Measurements from ENCODE around the gene CDK19. TPM values are rescaled to one million over a fixed set of nuclear protein-coding genes. Genes with fewer than 3 reads are reported as not detected.
"Not testable (repeated sequence)": the region's sequence is repeated elsewhere in the genome, so short reads cannot be mapped to it uniquely, and the experiment has no call there.

The CDK19 gene
- total and polyA plus RNA-seq, 2 of the 4 experiments (the other 2 are of a cell fraction): 6.0 to 6.8 TPM

GRCh38 chr6:110755411-110755834 is 59.8 kb downstream of the CDK19 start:
- in situ Hi-C loops (cut with MboI; ENCODE audit: low sequenced_read_pairs): no loop called here
- Histone ChIP-seq H3K36me3 (ENCODE audit: control insufficient read depth, insufficient read depth, low read length) (no peaks in the 10 kb centered on the region), H3K79me1 (ENCODE audit: low read depth in 1 of 2, low read length in 2 of 2) (peaks cover 0 to 13% of the 10 kb centered on the region in 2 experiments; a peak in 3 of 4 replicates), H3K23ac (ENCODE audit: low read depth, low read length) (no peak overlapping the region), H3K27ac (ENCODE audit: insufficient read depth, low read length) (no peak overlapping the region), H2AK5ac (ENCODE audit: low read depth, low read length) (no peak overlapping the region), H2AK9ac (replicated peaks; ENCODE audit: low read depth, low read length, poor library complexity) (no peak overlapping the region), H4K20me1 (ENCODE audit: insufficient read depth, low read length) (no peaks in the 10 kb centered on the region), H4K91ac (ENCODE audit: insufficient read depth, low read depth, low read length) (no peak overlapping the region), H2AFZ (replicated peaks; ENCODE audit: low read length, poor library complexity) (no peak overlapping the region), H3K18ac (ENCODE audit: low read depth, low read length) (no peak overlapping the region), H2BK5ac (ENCODE audit: low read depth, low read length, poor library complexity, severe bottlenecking) (no peak overlapping the region), H2BK120ac (ENCODE audit: low read depth, low read length) (no peak overlapping the region), H2BK20ac (ENCODE audit: low read depth, low read length) (no peak overlapping the region), H3K56ac (ENCODE audit: extremely low read depth, insufficient read depth, low read length) (no peak overlapping the region), H3K14ac (replicated peaks; ENCODE audit: low read depth, low read length) (no peak overlapping the region), H3K4me1 (ENCODE audit: control insufficient read depth, insufficient read depth, low read length) (no peaks in the 10 kb centered on the region), H2BK15ac (ENCODE audit: low read depth, low read length) (no peak overlapping the region), H4K5ac (ENCODE audit: low read depth, low read length) (no peak overlapping the region), H3K9me1 (ENCODE audit: insufficient read depth, low read length) (peaks cover 3% of the 10 kb centered on the region; the same call in 1 of the 2 replicates), H3K27me3 (ENCODE audit: control insufficient read depth, insufficient read depth, low read length) (no peaks in the 10 kb centered on the region), H3K4me3 (ENCODE audit: insufficient read depth, low read depth, low read length) (no peak overlapping the region), H3K9ac (ENCODE audit: low read depth, low read length) (no peak overlapping the region), H3K4ac (ENCODE audit: low read depth, low read length) (no peak overlapping the region), H3K4me2 (ENCODE audit: low read depth, low read length) (no peak overlapping the region), H3K9me3 (ENCODE audit: control insufficient read depth, insufficient read depth, low read length) (no peaks in the 10 kb centered on the region), H4K8ac (ENCODE audit: low read depth in 2 of 2, low read length in 2 of 2) (no peak overlapping the region)
- DNase-seq: peak; percentile 16
- BruUV-seq (replicated peaks): no TSS peak
- ChIA-PET CTCF (no interaction called here), POLR2A (ENCODE audit: unreplicated experiment) (no interaction called here)
- 83% methylated on average over 1 of the region's 3 CpGs; no CpG with 5 or more reads in 1 of the 2 experiments for WGBS, 2 experiments (ENCODE audit: extremely low coverage in 2 of 2, insufficient read length in 1 of 2)
- no peak for TF ChIP-seq USF2 (IDR thresholded peaks at IDR 0.05; ENCODE audit: low read depth, low read length)
- no peak for TF ChIP-seq CEBPB (IDR thresholded peaks at IDR 0.05; ENCODE audit: low read depth, low read length)
- intact Hi-C loops (cut with micrococcal nuclease): no loop called here
- dilution Hi-C loops (cut with HindIII; ENCODE audit: low sequenced_read_pairs, unreplicated experiment): no loop called here
- ATAC-seq (ENCODE audit: low read depth): no peak

DNA sequence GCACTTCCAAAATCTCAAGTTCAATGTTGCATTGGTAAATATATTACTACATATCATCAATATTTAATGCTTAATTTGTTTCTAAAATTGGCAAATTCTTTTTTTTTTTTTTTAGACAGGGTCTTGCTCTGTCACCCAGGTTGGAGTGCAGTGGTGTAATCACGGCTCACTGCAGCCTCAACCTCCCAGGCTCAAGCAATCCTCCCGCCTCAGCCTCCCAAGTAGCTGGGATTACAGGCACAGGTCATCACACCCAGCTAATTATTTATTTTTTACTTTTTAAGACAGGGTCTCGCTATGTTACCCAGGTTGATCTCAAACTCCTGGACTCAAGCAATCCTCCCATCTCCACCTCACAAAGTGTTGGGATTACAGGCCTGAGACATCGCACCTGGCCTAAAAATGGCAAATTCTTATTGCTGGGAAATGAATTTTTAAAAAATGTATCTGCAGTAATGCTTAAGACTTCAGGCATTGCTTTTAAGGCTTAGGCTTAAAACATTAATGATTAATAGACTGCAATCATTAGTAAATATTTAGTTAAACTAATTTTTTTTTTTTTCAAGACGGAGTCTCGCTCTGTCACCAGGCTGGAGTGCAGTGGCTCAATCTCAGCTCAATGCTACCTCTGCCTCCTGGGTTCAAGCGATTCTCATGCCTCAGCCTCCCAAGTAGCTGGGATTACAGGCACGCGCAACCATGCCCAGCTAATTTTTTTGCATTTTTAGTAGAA is 61.2 kb downstream of the CDK19 start:
- H3K9ac ChIP-seq (ENCODE audit: low read depth, low read length); H3K36me3 ChIP-seq (ENCODE audit: control insufficient read depth, insufficient read depth, low read length); H2BK20ac ChIP-seq (ENCODE audit: low read depth, low read length); H3K9me3 ChIP-seq (ENCODE audit: control insufficient read depth, insufficient read depth, low read length); H3K4me1 ChIP-seq (ENCODE audit: control insufficient read depth, insufficient read depth, low read length); H3K23ac ChIP-seq (ENCODE audit: low read depth, low read length); H2AK5ac ChIP-seq (ENCODE audit: low read depth, low read length); H3K9me1 ChIP-seq (ENCODE audit: insufficient read depth, low read length); H3K4me3 ChIP-seq (ENCODE audit: insufficient read depth, low read depth, low read length); H3K27ac ChIP-seq (ENCODE audit: insufficient read depth, low read length); H2BK5ac ChIP-seq (ENCODE audit: low read depth, low read length, poor library complexity, severe bottlenecking); in situ Hi-C loops (cut with MboI; ENCODE audit: low sequenced_read_pairs); dilution Hi-C loops (cut with HindIII; ENCODE audit: low sequenced_read_pairs, unreplicated experiment); H2BK15ac ChIP-seq (ENCODE audit: low read depth, low read length); POLR2A ChIA-PET (ENCODE audit: unreplicated experiment); H4K5ac ChIP-seq (ENCODE audit: low read depth, low read length); H2AK9ac ChIP-seq (replicated peaks; ENCODE audit: low read depth, low read length, poor library complexity); H3K4ac ChIP-seq (ENCODE audit: low read depth, low read length); H2BK120ac ChIP-seq (ENCODE audit: low read depth, low read length); ATAC-seq (ENCODE audit: low read depth); H4K91ac ChIP-seq (ENCODE audit: insufficient read depth, low read depth, low read length); H3K18ac ChIP-seq (ENCODE audit: low read depth, low read length); BruUV-seq (replicated peaks); H2AFZ ChIP-seq (replicated peaks; ENCODE audit: low read length, poor library complexity); H3K56ac ChIP-seq (ENCODE audit: extremely low read depth, insufficient read depth, low read length); H3K14ac ChIP-seq (replicated peaks; ENCODE audit: low read depth, low read length); intact Hi-C loops (cut with micrococcal nuclease); H3K4me2 ChIP-seq (ENCODE audit: low read depth, low read length); H4K8ac ChIP-seq (ENCODE audit: low read depth in 2 of 2, low read length in 2 of 2); H4K20me1 ChIP-seq (ENCODE audit: insufficient read depth, low read length); DNase-seq; H3K27me3 ChIP-seq (ENCODE audit: control insufficient read depth, insufficient read depth, low read length): not testable (repeated sequence)
- 100% methylated on average over 3 of the region's 9 CpGs; no CpG with 5 or more reads in 1 of the 2 experiments for WGBS, 2 experiments (ENCODE audit: extremely low coverage in 2 of 2, insufficient read length in 1 of 2)
- peaks cover 0 to 13% of the 10 kb centered on the region in 2 experiments; a peak in 2 of 4 replicates for H3K79me1 ChIP-seq (ENCODE audit: low read depth in 1 of 2, low read length in 2 of 2)
- CTCF ChIA-PET: interaction anchor here (0.6 kb wide), 1 partner anchor 30 kb away, joined by 3 read pairs; no protein-coding TSS in a partner anchor

Measured in IMR-90 (cell line).